GM19438 (cell line): ENCODE measurements around the gene GALNT9.
"Not testable (repeated sequence)": the region's sequence is repeated elsewhere in the genome, so short reads cannot be mapped to it uniquely, and the experiment has no call there.

ENCODE experiments used
- ATAC-seq: cut with Tn5 transposase; IDR thresholded peaks from one replicate; pipeline ENCODE4 v1.9.1; 2021; ENCODE audit warnings: low read depth; ENCODE audit not compliant: unreplicated experiment

Gene GALNT9

GRCh38 chr12:132359551-132359950 is 30.2 kb upstream of the GALNT9 start:
- no peak for ATAC-seq

DNA sequence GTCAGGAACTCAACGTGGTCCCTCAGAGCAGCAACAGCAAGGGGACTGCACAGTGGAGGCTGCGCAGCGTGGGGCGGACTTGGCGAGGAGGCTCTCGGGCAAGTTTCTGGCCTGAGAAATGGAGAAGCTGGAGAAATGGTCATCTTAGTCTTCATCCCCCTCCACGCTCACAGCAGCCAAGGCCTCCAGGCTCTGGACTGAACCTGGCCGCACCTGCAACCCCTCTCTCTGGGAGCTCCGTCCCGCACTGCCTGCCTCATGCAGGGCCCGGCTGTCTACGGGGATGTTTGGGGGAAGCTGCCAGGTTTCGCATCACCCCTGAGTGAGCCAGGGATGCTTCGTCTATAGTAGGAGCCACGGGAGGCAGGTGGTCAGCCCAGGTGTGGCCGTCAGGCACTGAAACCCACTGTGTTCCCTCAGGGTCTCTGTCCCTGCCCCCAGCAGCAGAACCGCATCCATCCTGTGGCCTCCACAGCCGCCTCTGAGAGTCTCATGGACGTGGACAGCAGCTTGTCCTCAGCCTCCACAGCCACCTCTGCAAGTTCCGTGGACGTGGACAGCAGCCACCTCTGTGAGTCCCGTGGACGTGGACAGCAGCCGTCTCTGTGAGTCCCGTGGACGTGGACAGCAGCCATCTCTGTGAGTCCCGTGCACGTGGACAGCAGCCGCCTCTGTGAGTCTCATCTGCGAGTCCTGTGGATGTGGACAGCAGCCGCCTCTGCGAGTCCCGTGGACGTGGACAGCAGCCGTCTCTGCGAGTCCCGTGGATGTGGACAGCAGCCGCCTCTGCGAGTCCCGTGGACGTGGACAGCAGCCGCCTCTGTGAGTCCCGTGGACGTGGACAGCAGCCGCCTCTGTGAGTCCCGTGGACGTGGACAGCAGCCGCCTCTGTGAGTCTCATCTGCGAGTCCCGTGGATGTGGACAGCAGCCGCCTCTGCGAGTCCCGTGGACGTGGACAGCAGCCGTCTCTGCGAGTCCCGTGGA is 29.1 kb upstream of the GALNT9 start:
- not testable (repeated sequence) for ATAC-seq

DNA sequence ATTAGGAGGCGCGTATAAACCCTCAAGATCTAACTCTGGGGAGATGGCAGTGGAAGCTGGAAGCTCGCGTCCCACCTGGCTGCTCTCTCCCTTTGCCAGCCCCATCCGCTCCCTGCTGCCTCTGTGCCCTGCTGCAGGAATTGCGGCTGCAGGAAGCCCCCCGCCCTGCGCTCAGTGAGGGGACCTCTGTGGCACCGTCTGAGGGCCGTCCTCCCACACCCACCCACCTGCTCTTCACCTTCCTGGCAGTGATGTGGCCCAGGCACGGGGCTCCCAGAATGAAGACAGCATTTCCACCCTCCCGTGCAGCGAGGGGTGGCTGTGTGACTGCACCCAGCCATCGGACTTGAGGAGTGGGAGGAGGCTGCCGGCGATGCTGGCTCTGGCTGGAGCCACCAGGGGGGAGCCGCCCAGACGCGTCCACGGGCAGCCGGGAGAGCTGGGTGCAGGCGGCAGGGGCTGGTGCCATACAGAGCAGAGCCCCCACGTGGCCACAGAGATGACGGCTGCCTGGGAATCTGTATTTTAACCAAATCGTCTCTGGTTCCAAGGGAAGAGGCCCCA is 28.3 kb upstream of the GALNT9 start:
- ATAC-seq = no peak

DNA sequence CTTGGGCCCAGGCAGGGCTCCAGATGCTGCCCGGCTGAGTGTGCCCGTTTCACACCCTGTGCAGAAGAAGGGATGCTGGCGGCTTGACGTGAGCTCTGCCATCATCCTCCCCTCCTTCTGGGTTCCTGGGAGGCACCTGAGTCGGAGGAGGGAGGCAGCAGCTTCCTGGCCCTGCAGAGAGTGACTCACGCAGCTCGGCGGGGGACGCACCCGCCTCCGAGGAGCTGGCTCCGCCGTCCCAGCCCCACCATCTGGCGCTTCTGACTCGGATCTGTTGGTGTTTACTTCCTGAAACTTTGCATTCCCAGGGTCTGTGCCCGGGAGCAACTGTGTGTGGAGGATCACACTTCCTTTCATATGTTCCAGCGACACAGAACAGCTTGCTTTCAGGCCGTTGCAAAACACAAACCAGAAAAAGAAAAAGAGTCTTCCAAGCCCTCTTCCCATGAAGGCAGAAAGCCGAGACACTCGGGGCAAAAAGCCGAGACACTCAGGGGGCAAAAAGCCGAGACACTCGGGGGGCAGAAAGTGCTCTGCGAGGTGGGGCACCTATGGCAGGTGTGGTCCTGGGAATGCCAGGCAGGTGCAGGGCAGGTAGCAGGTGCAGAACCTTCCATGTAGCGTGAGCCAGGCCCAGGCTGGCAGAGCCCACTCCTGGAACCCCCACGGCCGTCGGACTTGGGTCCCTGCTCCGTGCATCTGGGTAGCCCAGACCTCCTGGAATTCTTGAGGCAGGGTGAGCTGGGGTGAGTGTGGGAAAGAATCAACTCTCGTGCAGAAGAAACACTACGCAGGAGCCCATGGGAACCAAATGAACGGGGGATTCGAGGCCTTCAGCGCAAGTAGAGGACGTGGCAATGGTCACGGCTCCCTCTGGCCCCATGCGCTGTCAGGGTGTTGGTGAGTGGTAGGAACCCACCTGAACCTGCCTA is 27.6 kb upstream of the GALNT9 start:
- no peak for ATAC-seq

DNA sequence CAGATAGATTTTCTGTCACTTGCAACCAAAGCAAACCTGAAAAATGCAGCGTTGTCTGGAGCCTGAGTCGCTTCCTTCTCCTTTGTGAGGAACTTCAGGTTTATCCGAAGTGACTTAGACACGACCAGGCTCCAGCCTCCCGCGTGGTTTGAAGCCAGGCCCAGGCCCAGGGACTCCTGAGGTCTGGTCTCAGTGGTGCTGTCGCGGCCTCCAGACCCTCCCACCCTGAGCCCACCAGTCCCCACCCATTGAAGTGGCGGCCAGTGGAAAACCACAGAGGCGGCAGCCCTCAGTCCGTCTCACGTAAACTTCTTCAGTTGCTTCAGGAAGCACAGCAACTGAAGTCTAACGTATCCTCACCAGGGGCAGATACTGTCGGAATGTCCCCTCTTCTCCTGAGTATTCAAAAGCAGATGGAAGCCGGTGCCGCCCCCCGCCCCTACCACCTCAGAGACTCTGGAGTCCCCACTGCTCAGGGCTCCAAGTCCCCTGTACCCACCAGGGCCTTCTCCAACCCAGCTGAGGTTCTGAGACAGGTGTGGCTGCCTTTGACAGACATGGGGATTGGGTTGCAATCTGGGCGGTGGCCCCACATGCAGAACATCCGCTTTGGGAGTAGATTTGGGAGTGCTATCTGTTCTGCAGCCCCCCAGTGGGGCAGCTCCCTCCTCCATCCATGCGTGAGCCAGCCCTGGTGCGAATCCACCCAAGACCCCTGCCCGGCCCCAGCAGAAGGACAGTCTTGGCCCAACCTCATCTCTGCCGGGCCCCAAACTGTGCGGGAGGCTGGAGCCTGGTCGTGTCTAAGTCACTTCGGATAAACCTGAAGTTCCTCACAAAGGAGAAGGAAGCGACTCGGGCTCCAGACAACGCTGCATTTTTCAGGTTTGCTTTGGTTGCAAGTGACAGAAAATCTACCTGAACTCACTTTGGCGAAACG is 26.6 kb upstream of the GALNT9 start:
- no peak for ATAC-seq

DNA sequence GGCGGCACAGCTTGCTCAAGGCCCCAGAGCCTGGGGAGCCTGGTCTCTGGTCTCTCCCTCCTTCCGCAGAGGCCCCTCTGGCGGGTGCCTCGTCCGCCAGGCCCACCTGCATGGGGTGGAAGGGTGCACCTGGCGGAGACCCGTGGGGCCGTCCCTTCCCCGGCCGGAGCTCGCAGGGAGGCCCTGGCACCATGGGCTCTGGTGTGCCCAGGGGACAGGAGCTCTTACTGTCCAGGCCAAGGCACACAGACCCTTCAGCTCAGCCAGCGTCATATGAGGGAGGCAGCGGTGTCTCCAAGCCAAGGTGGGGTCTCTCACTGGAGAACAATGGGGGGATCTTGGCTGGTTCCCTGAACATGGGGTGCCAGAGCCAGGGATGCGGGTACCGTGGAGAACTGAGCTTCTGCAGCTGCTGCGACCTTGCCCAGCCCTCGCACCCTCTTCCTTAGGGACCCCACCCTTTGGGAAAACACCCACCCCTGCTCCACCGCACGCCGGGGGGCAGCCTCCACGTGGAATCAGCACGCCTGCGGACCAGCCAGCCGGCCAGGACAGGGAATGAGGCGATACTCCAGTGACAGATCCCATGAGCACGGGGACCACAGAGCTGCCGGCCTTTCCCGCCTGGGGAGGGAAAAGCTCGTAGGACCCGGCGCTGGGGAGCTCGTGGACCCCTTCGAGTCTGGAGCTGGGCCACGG is 25.7 kb upstream of the GALNT9 start:
- no peak for ATAC-seq

GRCh38 chr12:132354211-132354981 is 25.0 kb upstream of the GALNT9 start:
- ATAC-seq = no peak

DNA sequence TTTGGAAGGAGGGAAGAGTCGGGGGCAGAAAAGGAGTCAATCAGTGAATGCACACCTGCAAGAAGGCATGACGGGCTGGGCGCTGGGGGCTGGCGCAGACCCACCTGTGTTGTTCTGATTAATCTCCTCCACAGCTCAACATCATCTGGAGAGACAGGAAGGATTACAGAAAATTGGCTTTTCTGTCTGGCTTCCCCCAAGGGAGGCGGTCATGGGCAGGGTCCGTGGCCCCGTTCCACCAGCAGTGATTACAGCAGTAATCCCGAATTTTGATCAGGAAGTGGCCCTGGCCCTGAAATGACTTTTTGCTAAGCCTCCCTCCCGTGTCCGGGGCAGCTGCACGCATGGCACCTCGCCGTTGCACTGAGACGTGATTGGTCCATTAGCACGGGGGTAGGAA is 24.4 kb upstream of the GALNT9 start:
- no peak for ATAC-seq

DNA sequence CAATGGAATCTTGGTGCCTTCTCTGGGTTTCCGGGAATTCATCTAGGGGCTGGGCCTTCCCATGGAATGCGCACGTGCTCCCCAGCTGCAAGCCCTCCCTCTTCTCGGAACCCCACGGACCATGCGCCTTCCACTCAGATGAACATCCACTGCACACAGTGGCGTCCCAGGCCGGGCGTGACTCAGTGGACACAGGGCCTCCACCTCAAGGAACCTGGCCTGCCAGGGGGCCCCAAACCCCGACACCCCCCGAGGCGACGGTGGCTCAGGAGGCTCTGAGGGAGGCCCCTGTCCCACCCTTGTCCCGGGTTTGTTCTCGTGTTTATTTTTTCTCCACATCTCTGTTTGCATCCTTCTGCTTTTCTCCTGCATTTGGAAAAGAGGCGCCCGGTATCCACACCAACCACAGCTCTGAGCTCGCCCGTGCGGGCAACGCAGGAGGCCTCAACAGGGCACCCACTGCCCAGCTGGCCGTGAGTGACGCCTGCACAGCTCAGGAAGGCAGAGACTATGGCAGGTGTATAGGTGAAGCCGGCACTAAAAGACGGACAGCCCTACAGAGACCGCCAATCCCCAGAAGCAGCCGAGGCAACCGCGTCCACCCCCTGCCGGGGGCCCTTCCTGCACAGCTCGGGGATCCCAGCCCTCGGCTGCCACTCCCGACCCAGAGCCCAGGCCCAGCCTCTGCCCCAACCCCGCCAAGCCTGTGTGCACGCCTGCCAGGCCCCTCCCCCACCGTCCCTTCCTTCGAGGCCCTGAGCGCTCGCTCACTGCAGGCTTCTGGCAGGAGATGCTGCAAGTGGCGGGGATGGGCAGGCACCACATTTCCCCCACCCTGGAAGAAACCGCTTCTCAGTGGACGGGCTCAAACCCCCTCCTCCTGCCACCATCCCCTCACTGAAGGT is 23.8 kb upstream of the GALNT9 start:
- no peak for ATAC-seq

GRCh38 chr12:132351751-132352495 is 22.5 kb upstream of the GALNT9 start:
- ATAC-seq = no peak

DNA sequence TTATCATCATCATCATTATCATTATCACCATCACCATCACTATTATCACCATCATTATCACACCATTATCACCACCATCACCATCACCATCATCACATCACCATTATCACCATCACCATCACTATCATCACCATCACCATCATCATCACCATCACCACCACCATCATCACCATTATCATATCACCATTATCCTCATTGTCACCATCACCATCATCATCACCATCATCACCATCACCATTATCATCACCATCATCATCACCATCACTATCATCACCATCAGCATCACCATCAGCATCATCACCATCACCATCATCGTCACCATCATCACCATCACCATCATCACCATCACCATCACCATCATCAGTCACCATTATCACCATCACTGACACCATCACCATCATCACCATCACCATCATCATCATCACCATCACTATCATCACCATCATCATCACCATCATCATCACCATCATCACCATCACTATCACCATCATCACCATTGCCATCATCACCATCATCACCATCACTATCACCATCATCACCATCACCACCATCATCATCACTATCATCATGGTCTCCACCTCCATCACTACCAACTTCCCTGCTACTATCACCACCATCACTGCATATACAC is 20.2 kb upstream of the GALNT9 start:
- no peak for ATAC-seq

DNA sequence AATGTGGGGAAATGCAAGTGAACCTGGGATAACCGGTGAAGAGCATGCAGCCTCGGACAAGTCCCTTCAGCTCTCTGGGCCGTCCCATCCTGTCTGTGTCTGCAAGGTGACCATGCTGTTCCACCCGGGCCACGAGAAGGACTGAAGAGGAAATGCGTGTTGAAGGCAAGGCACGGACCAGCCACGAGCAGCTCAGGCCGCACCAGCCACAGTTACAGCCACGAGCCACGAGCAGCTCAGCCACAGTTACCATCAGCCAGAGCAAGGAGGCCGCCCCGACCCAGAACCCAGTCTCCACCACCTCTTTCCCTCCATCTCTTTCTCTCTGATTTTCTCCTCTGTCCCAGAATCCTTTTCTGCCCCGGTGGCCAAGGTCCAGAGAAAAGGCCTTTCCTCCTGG is 18.8 kb upstream of the GALNT9 start:
- no peak for ATAC-seq

DNA sequence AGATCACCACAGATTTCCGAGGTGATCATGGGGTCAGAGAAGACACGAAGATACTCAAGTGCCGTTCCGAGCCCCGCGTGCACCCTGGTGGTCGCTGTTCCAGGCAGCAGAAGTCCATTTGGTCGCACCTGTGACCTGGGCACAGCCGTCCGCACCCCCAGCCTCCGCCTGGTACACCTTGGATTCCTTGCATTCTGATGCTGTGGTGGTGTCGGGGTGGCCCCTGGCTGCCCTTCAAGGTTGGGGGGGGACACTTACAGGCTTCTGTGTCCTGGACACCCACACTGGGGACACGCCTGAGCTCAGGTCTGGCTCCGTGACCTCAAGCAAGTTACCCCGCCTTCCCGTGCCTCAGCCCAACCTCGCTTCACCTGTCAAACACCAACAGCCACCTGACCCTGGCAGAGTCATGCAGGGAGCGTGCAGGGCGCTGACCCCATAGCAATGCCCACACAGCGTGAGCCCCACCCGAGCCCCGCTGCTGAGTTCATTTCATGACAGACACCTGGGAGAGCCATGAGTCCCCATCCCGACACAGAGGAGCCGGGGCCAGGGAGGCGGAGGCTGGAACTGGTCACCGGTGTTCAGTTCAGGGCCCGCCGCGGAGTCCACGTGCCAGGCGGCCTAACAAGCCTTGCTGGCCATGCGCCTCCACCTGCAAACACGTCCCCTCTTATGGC is 17.9 kb upstream of the GALNT9 start:
- no peak for ATAC-seq

- ATAC-seq = no peak
Observed at GRCh38 chr12:132346471-132347175, 17.2 kb upstream of the GALNT9 start.

- ATAC-seq = no peak
Observed at GRCh38 chr12:132345561-132346200, 16.3 kb upstream of the GALNT9 start.
